Parathyroid adenoma (tissue), 2 donors: ENCODE results near the gene SERPINA10.

Source experiments
- H2AFZ ChIP-seq: fragments of 300-600 bp; sonication (generic); one replicate; pipeline ENCODE4 v1.7.0; 2017; ENCODE audit warnings: antibody characterized with exemption, mild to moderate bottlenecking
- H3K27ac ChIP-seq: fragments of 300-600 bp; sonication (generic); one replicate; pipeline ENCODE4 v1.7.0; 2017
- H3K27me3 ChIP-seq: fragments of 300-600 bp; sonication (generic); one replicate; pipeline ENCODE4 v1.7.0; 2017; ENCODE audit warnings: low read length; ENCODE audit not compliant: control insufficient read depth, insufficient read depth
- H3K36me3 ChIP-seq: fragments of 300-600 bp; sonication (generic); one replicate; pipeline ENCODE4 v1.7.0; 2017; ENCODE audit warnings: low read length; ENCODE audit not compliant: control insufficient read depth, insufficient read depth
- H3K4me1 ChIP-seq: fragments of 300-600 bp; sonication (generic); one replicate; pipeline ENCODE4 v1.7.0; 2017; ENCODE audit warnings: control low read depth
- H3K4me2 ChIP-seq: fragments of 300-600 bp; sonication (generic); one replicate; pipeline ENCODE4 v1.7.0; 2017; ENCODE audit warnings: low read length
- H3K4me3 ChIP-seq: fragments of 300-600 bp; sonication (generic); one replicate; pipeline ENCODE4 v1.7.0; 2017; ENCODE audit warnings: low read depth, low read length
- H3K79me2 ChIP-seq: fragments of 300-600 bp; sonication (generic); one replicate; pipeline ENCODE4 v1.7.0; 2017; ENCODE audit warnings: control low read depth
- H3K9ac ChIP-seq: fragments of 300-600 bp; sonication (generic); one replicate; pipeline ENCODE4 v1.7.0; 2017; ENCODE audit warnings: mild to moderate bottlenecking
- H3K9me3 ChIP-seq: fragments of 300-600 bp; sonication (generic); one replicate; pipeline ENCODE4 v1.7.0; 2017; ENCODE audit warnings: low read length; ENCODE audit not compliant: control insufficient read depth
- TF ChIP-seq, protein P1 (sequence below): fragments of 300-600 bp; sonication (generic); IDR thresholded peaks from one replicate; pipeline ENCODE4 v1.7.0; 2017; ENCODE audit warnings: antibody characterized with exemption, mild to moderate bottlenecking
- donor health status: primary hyperparathyroidism.

SERPINA10 gene

DNA sequence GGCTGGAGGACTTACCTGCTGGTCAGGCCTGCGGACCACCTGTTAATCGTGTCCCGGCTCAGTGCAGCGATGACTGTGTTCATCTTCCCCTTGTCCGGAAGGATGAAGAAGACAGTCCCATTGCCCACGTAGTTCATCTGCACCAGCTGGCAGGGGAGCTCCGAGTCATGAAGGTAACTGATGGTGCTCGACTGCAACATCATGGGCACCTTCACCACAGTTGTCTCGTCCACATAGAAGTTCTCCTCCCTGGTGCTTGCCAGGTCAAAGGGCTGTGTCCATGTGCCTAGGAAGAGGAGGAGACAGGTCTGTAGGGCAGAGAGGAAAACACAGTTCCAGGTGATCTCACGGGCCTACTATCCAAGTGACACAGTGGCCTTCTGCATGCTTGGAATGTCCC is 16.7 kb upstream of the SERPINA10 start:
- no peaks in the 10 kb centered on the region for H3K79me2 ChIP-seq

DNA sequence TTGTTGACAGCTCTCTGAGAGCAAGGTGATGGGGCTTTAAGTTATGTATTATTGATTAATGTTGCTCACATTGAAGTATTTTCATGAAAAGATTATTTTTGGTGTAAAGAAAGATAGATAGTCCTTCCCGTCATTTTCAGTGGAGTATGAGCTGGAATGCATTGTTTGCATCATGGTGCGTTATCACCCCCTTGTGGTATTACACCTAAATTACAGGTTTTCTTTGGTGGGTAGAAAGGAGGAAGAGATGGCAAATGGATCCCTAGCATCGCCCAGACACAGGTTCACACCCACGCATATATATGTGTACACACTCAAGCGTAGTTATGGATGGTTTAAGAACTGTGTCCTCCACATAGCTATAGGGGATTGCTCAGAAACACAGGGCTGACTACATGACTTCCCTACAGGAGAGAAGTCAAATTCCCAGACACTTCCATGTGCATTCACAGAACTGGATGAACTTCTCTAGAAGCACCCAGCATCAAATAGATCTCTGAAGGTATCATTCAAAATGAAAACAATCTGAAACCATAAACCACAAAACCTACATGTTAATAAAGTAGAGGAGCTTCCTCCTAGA is 14.4 kb upstream of the SERPINA10 start:
- Histone ChIP-seq H3K27me3 (no peaks in the 10 kb centered on the region), H3K4me2 (no peak overlapping the region), H2AFZ (no peak overlapping the region), H3K27ac (no peak overlapping the region), H3K4me3 (no peak overlapping the region), H3K36me3 (no peaks in the 10 kb centered on the region), H3K9me3 (peaks cover 3% of the 10 kb centered on the region), H3K9ac (no peak overlapping the region), H3K79me2 (no peaks in the 10 kb centered on the region), H3K4me1 (no peaks in the 10 kb centered on the region)
- TF ChIP-seq, protein P1, sequence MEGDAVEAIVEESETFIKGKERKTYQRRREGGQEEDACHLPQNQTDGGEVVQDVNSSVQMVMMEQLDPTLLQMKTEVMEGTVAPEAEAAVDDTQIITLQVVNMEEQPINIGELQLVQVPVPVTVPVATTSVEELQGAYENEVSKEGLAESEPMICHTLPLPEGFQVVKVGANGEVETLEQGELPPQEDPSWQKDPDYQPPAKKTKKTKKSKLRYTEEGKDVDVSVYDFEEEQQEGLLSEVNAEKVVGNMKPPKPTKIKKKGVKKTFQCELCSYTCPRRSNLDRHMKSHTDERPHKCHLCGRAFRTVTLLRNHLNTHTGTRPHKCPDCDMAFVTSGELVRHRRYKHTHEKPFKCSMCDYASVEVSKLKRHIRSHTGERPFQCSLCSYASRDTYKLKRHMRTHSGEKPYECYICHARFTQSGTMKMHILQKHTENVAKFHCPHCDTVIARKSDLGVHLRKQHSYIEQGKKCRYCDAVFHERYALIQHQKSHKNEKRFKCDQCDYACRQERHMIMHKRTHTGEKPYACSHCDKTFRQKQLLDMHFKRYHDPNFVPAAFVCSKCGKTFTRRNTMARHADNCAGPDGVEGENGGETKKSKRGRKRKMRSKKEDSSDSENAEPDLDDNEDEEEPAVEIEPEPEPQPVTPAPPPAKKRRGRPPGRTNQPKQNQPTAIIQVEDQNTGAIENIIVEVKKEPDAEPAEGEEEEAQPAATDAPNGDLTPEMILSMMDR = no peak

More for the DNA sequence above, 16.7 kb upstream of the SERPINA10 start:
- Histone ChIP-seq H3K4me1 (no peaks in the 10 kb centered on the region), H3K9me3 (no peaks in the 10 kb centered on the region), H3K9ac (no peak overlapping the region), H3K27me3 (no peaks in the 10 kb centered on the region), H3K36me3 (no peaks in the 10 kb centered on the region), H3K27ac (no peak overlapping the region), H3K4me3 (no peak overlapping the region), H2AFZ (no peak overlapping the region), H3K4me2 (no peak overlapping the region)
- TF ChIP-seq, protein P1 = no peak

DNA sequence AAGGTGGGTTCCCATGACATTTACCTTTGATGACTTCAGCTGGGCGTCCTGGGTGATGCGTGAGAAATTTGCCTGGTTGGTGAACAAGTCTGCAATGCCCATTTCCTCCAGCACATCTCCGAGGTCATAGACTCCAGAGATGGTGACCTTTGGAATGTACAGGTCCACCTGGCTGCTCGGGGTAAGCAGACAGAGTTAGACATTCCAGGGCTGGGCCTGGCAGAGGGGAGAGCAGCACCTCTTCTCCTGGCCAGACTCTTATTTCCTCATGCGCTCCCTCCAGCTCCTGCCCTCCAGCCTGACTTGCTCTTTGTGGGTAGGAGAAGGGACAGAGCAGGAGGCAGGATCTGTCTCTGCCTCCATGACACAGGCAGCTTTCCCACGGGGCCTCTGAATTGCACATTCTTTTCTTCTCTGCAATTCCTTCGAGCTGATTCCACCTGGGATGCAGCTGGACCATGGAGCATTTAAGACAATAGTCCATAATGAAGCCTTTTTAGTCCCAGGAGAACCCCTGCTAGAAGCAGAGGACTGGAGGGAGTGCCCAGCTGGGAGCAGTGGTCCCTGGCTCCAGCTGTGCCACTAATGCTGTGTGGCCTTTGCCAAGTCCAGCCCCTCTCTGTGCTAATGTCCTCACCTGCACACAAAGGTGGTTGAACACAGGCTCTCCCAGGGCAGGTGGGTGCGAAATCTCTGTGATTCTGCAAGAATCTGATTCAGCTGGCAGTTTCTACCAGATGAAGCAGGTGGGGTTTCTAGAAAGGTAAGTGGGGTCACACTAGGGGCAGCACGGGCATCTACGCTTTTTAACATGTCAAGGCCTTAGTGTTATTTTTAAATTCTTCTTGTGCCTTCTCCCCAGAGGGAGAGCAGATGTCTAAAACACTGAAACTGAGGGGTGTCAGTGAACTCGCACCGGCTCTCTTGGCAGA is 13.2 kb upstream of the SERPINA10 start:
- Histone ChIP-seq H3K36me3 (no peaks in the 10 kb centered on the region), H3K27ac (no peak overlapping the region), H3K4me3 (no peak overlapping the region), H3K9me3 (peaks cover 4% of the 10 kb centered on the region), H3K27me3 (no peaks in the 10 kb centered on the region), H3K79me2 (no peaks in the 10 kb centered on the region), H3K4me1 (no peaks in the 10 kb centered on the region), H2AFZ (no peak overlapping the region), H3K4me2 (no peak overlapping the region), H3K9ac (no peak overlapping the region)
- TF ChIP-seq, protein P1 = no peak

DNA sequence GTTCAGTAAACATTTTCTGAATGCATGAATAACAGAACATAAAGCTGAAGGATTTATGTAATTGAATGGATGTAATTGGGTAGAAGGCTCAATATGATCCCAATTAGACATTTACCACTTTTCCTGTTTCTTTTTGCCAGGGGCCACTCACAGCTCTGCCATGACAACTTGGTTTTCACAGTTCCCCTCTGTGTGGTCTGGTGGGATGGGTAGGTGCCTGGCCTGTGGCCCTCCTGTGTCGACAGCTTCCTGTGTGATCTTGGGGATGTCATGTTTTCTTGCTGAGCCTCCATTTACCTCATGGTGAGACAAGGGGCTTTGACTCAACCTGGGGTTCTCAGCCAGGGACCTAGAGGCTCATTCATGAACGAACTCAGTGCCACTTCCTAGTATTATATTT is 12.6 kb upstream of the SERPINA10 start:
- Histone ChIP-seq H3K4me1 (no peaks in the 10 kb centered on the region), H3K4me2 (no peak overlapping the region), H3K27me3 (no peaks in the 10 kb centered on the region), H3K4me3 (no peak overlapping the region), H3K9me3 (peaks cover 4% of the 10 kb centered on the region), H3K79me2 (no peaks in the 10 kb centered on the region), H2AFZ (no peak overlapping the region), H3K27ac (no peak overlapping the region), H3K9ac (no peak overlapping the region), H3K36me3 (no peaks in the 10 kb centered on the region)
- TF ChIP-seq, protein P1 = no peak
